Measurements from ENCODE around the gene GP1BB. TPM values are rescaled to one million over a fixed set of nuclear protein-coding genes. Genes with fewer than 3 reads are reported as not detected.
A peak's percentile ranks its signal among the peaks of the same experiment; 100 is the strongest.

GP1BB gene
- total RNA-seq, 5 donors from 2014 or later (not counting 1 experiment from before 2014, with no cell fraction given) = 0.19 to 2.1 (median 0.36) TPM

GRCh38 chr22:19759427-19760057 is 36.2 kb downstream of the GP1BB start:
- H3K27me3 ChIP-seq (replicated peaks in 1 of 2; ENCODE audit: control insufficient read depth in 2 of 2, extremely low read depth in 1 of 2, insufficient read depth in 2 of 2, low read length in 1 of 2) = peaks cover 16 to 82% of the 10 kb centered on the region in 2 experiments
- no peaks in the 10 kb centered on the region for H3K36me3 ChIP-seq (ENCODE audit: control insufficient read depth in 2 of 2, extremely low read depth in 1 of 2, insufficient read depth in 1 of 2, low read length in 1 of 2)
- no peak overlapping the region for H3K27ac ChIP-seq (ENCODE audit: low read length)
- peaks cover 31 to 40% (median 35%) of the 10 kb centered on the region in 3 donors for H3K4me1 Mint-ChIP-seq
- DNase-seq = no peak
- WGBS (ENCODE audit: insufficient coverage) = 8% methylated on average over 41 of the region's 43 CpGs
- no peaks in the 10 kb centered on the region for H3K9me3 Mint-ChIP-seq
- peak overlapping the region; percentile 75 to 82 (median 76) for H3K4me3 Mint-ChIP-seq
- H3K27ac Mint-ChIP-seq = no peak overlapping the region
- peaks cover 38 to 63% of the 10 kb centered on the region in 2 donors for H3K27me3 Mint-ChIP-seq
- no peak overlapping the region for H3K4me3 ChIP-seq (ENCODE audit: control insufficient read depth in 1 of 2, extremely low read depth in 1 of 2, low read length in 1 of 2)
- POLR2A ChIA-PET = no interaction called here
- no peaks in the 10 kb centered on the region for H3K36me3 Mint-ChIP-seq
- H3K4me1 ChIP-seq (ENCODE audit: control insufficient read depth in 1 of 2, extremely low read depth in 1 of 2, insufficient read depth in 2 of 2, low read length in 2 of 2) = peaks cover 5 to 40% of the 10 kb centered on the region in 2 experiments
- no peak for ATAC-seq (replicated peaks in 1 of 4)
- no peaks in the 10 kb centered on the region for H3K9me3 ChIP-seq
- CTCF ChIA-PET = no interaction called here

- POLR2A ChIA-PET = no interaction called here
- no peak for ATAC-seq (replicated peaks in 1 of 4)
- CTCF ChIA-PET = no interaction called here
- DNase-seq = no peak
- peaks cover 34 to 40% (median 35%) of the 10 kb centered on the region in 3 donors for H3K4me1 Mint-ChIP-seq
- H3K27ac Mint-ChIP-seq = peak within 1 kb of the TSS in 1 of 2 donors; percentile 63
- 1% methylated on average over 47 of the region's 79 CpGs for WGBS (ENCODE audit: insufficient coverage)
- H3K27ac ChIP-seq (ENCODE audit: low read length) = no peak within 1 kb of the TSS
- H3K9me3 Mint-ChIP-seq = no peaks in the 10 kb centered on the region
- peak within 1 kb of the TSS; percentile 75 to 82 (median 76) for H3K4me3 Mint-ChIP-seq
- peaks cover 37 to 65% of the 10 kb centered on the region in 2 donors for H3K27me3 Mint-ChIP-seq
- no peaks in the 10 kb centered on the region for H3K36me3 Mint-ChIP-seq
- no peaks in the 10 kb centered on the region for H3K9me3 ChIP-seq
- H3K27me3 ChIP-seq (replicated peaks in 1 of 2; ENCODE audit: control insufficient read depth in 2 of 2, extremely low read depth in 1 of 2, insufficient read depth in 2 of 2, low read length in 1 of 2) = peaks cover 20 to 82% of the 10 kb centered on the region in 2 experiments
- H3K4me1 ChIP-seq (ENCODE audit: control insufficient read depth in 1 of 2, extremely low read depth in 1 of 2, insufficient read depth in 2 of 2, low read length in 2 of 2) = peaks cover 6 to 39% of the 10 kb centered on the region in 2 experiments
- no peaks in the 10 kb centered on the region for H3K36me3 ChIP-seq (ENCODE audit: control insufficient read depth in 2 of 2, extremely low read depth in 1 of 2, insufficient read depth in 1 of 2, low read length in 1 of 2)
- peak within 1 kb of the TSS in 1 of 2 donors; percentile 71 for H3K4me3 ChIP-seq (ENCODE audit: control insufficient read depth in 1 of 2, extremely low read depth in 1 of 2, low read length in 1 of 2)
These were observed 37.0 kb downstream of the GP1BB start, which contains the start of gene TBX1 for GRCh38 chr22:19760058-19760950. Gene TBX1 (plus strand): TSS chr22:19760778. CDS start chr22:19760844, 66 bp downstream.

GRCh38 chr22:19760951-19761724 is 37.8 kb downstream of the GP1BB start:
- 9% methylated on average over 108 of the region's 117 CpGs for WGBS (ENCODE audit: insufficient coverage)
- ChIA-PET POLR2A (no interaction called here), CTCF (interaction anchor here in 1 of 2 donors (0.5 kb wide), 1 partner anchor 189 kb away, joined by 4 read pairs; no protein-coding TSS in a partner anchor)
- no peak overlapping the region for H3K27ac Mint-ChIP-seq
- peaks cover 32 to 63% of the 10 kb centered on the region in 2 donors for H3K27me3 Mint-ChIP-seq
- H3K36me3 ChIP-seq (ENCODE audit: control insufficient read depth in 2 of 2, extremely low read depth in 1 of 2, insufficient read depth in 1 of 2, low read length in 1 of 2) = no peaks in the 10 kb centered on the region
- peaks cover 21 to 77% of the 10 kb centered on the region in 2 experiments for H3K27me3 ChIP-seq (replicated peaks in 1 of 2; ENCODE audit: control insufficient read depth in 2 of 2, extremely low read depth in 1 of 2, insufficient read depth in 2 of 2, low read length in 1 of 2)
- H3K4me3 ChIP-seq (ENCODE audit: control insufficient read depth in 1 of 2, extremely low read depth in 1 of 2, low read length in 1 of 2) = peak overlapping the region in 1 of 2 donors; percentile 71
- H3K4me1 Mint-ChIP-seq = peaks cover 28 to 36% (median 31%) of the 10 kb centered on the region in 3 donors
- ATAC-seq (replicated peaks in 1 of 4) (no peak), DNase-seq (no peak)
- no peaks in the 10 kb centered on the region for H3K9me3 Mint-ChIP-seq
- H3K36me3 Mint-ChIP-seq = no peaks in the 10 kb centered on the region
- H3K27ac ChIP-seq (ENCODE audit: low read length) = no peak overlapping the region
- peak overlapping the region; percentile 60 to 76 (median 73) for H3K4me3 Mint-ChIP-seq
- H3K4me1 ChIP-seq (ENCODE audit: control insufficient read depth in 1 of 2, extremely low read depth in 1 of 2, insufficient read depth in 2 of 2, low read length in 2 of 2) = peaks cover 6 to 34% of the 10 kb centered on the region in 2 experiments
- H3K9me3 ChIP-seq = no peaks in the 10 kb centered on the region

GRCh38 chr22:19761725-19762567 is 38.6 kb downstream of the GP1BB start:
- Mint-ChIP-seq H3K27me3 (peaks cover 32 to 59% of the 10 kb centered on the region in 2 donors), H3K4me3 (peak overlapping the region; percentile 60 to 76 (median 73)), H3K4me1 (peaks cover 23 to 32% (median 27%) of the 10 kb centered on the region in 3 donors), H3K36me3 (no peaks in the 10 kb centered on the region), H3K9me3 (no peaks in the 10 kb centered on the region), H3K27ac (no peak overlapping the region)
- no peaks in the 10 kb centered on the region for H3K9me3 ChIP-seq
- peak overlapping the region in 1 of 2 donors; percentile 38 for H3K4me3 ChIP-seq (ENCODE audit: control insufficient read depth in 1 of 2, extremely low read depth in 1 of 2, low read length in 1 of 2)
- ATAC-seq (replicated peaks in 1 of 4) (no peak), DNase-seq (no peak)
- POLR2A ChIA-PET = no interaction called here
- no peaks in the 10 kb centered on the region for H3K36me3 ChIP-seq (ENCODE audit: control insufficient read depth in 2 of 2, extremely low read depth in 1 of 2, insufficient read depth in 1 of 2, low read length in 1 of 2)
- H3K27ac ChIP-seq (ENCODE audit: low read length) = no peak overlapping the region
- CTCF ChIA-PET = no interaction called here
- peaks cover 5 to 30% of the 10 kb centered on the region in 2 experiments for H3K4me1 ChIP-seq (ENCODE audit: control insufficient read depth in 1 of 2, extremely low read depth in 1 of 2, insufficient read depth in 2 of 2, low read length in 2 of 2)
- H3K27me3 ChIP-seq (replicated peaks in 1 of 2; ENCODE audit: control insufficient read depth in 2 of 2, extremely low read depth in 1 of 2, insufficient read depth in 2 of 2, low read length in 1 of 2) = peaks cover 21 to 74% of the 10 kb centered on the region in 2 experiments
- WGBS (ENCODE audit: insufficient coverage) = 82% methylated on average over 33 of the region's 33 CpGs

GRCh38 chr22:19762568-19763457 is 39.5 kb downstream of the GP1BB start:
- Mint-ChIP-seq H3K4me3 (no peak overlapping the region), H3K27me3 (peaks cover 35 to 59% of the 10 kb centered on the region in 2 donors), H3K27ac (no peak overlapping the region), H3K4me1 (peaks cover 24 to 31% (median 27%) of the 10 kb centered on the region in 3 donors), H3K36me3 (no peaks in the 10 kb centered on the region), H3K9me3 (no peaks in the 10 kb centered on the region)
- CTCF ChIA-PET = no interaction called here
- POLR2A ChIA-PET = no interaction called here
- Histone ChIP-seq H3K4me1 (ENCODE audit: control insufficient read depth in 1 of 2, extremely low read depth in 1 of 2, insufficient read depth in 2 of 2, low read length in 2 of 2) (peaks cover 5 to 33% of the 10 kb centered on the region in 2 experiments), H3K9me3 (no peaks in the 10 kb centered on the region), H3K36me3 (ENCODE audit: control insufficient read depth in 2 of 2, extremely low read depth in 1 of 2, insufficient read depth in 1 of 2, low read length in 1 of 2) (no peaks in the 10 kb centered on the region), H3K27me3 (replicated peaks in 1 of 2; ENCODE audit: control insufficient read depth in 2 of 2, extremely low read depth in 1 of 2, insufficient read depth in 2 of 2, low read length in 1 of 2) (peaks cover 19 to 74% of the 10 kb centered on the region in 2 experiments), H3K27ac (ENCODE audit: low read length) (no peak overlapping the region), H3K4me3 (ENCODE audit: control insufficient read depth in 1 of 2, extremely low read depth in 1 of 2, low read length in 1 of 2) (no peak overlapping the region)
- WGBS (ENCODE audit: insufficient coverage) = 86% methylated on average over 30 of the region's 34 CpGs
- DNase-seq = no peak
- no peak for ATAC-seq (replicated peaks in 1 of 4)
